SK-N-SH treated with all-trans-retinoic acid at 6 μM for 48 hours (cell line): ENCODE data around the gene MUSK.

Experiments used
- ATAC-seq: fragments of 200-7000 bp; cut with Tn5 transposase; 3 replicates; pipeline ENCODE4 v1.9.1; 2020; ENCODE audit warnings: mild to moderate bottlenecking, moderate library complexity
- ARNTL ChIP-seq: fragments of 450-650 bp; formaldehyde crosslinking; IDR thresholded peaks from 2 replicates; pipeline ENCODE4 v1.5.0; 2020; ENCODE audit warnings: low read depth, mild to moderate bottlenecking, moderate library complexity, borderline replicate concordance
- BACH2 ChIP-seq: fragments of 250-450 bp; sonication (Bioruptor Pico); IDR thresholded peaks from 2 replicates; pipeline ENCODE4 v1.9.0; 2021; ENCODE audit warnings: mild to moderate bottlenecking, borderline replicate concordance
- CREB5 ChIP-seq: fragments of 250-450 bp; sonication (Bioruptor Pico); IDR thresholded peaks from 2 replicates; pipeline ENCODE4 v1.5.1; 2020; ENCODE audit warnings: low read depth, mild to moderate bottlenecking, moderate library complexity
- CSDC2 ChIP-seq: fragments of 250-450 bp; sonication (Bioruptor Pico); IDR thresholded peaks from 2 replicates; pipeline ENCODE4 v1.5.0; 2020; ENCODE audit warnings: mild to moderate bottlenecking, moderate library complexity
- ESRRG ChIP-seq: fragments of 250-450 bp; sonication (Bioruptor Pico); IDR thresholded peaks from 2 replicates; pipeline ENCODE4 v1.6.1; 2021; ENCODE audit warnings: mild to moderate bottlenecking
- GLIS3 ChIP-seq: fragments of 250-450 bp; sonication (Bioruptor Pico); IDR thresholded peaks from 2 replicates; pipeline ENCODE4 v1.5.0; 2020; ENCODE audit warnings: mild to moderate bottlenecking, moderate library complexity
- ISL1 ChIP-seq: fragments of 250-450 bp; sonication (Bioruptor Pico); IDR thresholded peaks from 2 replicates; pipeline ENCODE4 v2.1.2; 2022; ENCODE audit warnings: mild to moderate bottlenecking, moderate library complexity
- OSR1 ChIP-seq: fragments of 250-450 bp; sonication (Bioruptor Pico); IDR thresholded peaks from 2 replicates; pipeline ENCODE4 v1.8.0; 2022; ENCODE audit warnings: moderate library complexity, mild to moderate bottlenecking, inconsistent platforms
- PATZ1 ChIP-seq: fragments of 250-450 bp; sonication (Bioruptor Pico); IDR thresholded peaks from 2 replicates; pipeline ENCODE4 v1.8.0; 2020; ENCODE audit warnings: mild to moderate bottlenecking, moderate library complexity, borderline replicate concordance
- PPARA ChIP-seq: fragments of 250-450 bp; sonication (Bioruptor Pico); IDR thresholded peaks from 2 replicates; pipeline ENCODE4 v1.5.0; 2020; ENCODE audit warnings: mild to moderate bottlenecking, borderline replicate concordance
- RARB ChIP-seq: fragments of 250-450 bp; sonication (Bioruptor Pico); IDR thresholded peaks from 2 replicates; pipeline ENCODE4 v1.8.0; 2021; ENCODE audit warnings: mild to moderate bottlenecking, moderate library complexity
- SNAI2 ChIP-seq: fragments of 250-450 bp; sonication (Bioruptor Pico); IDR thresholded peaks from 2 replicates; pipeline ENCODE4 v1.5.0; 2020; ENCODE audit warnings: mild to moderate bottlenecking, moderate library complexity
- TCF4 ChIP-seq: fragments of 250-450 bp; sonication (Bioruptor Pico); IDR thresholded peaks from 2 replicates; pipeline ENCODE4 v1.8.0; 2021; ENCODE audit warnings: mild to moderate bottlenecking, moderate library complexity, borderline replicate concordance
- TOX ChIP-seq: fragments of 250-450 bp; sonication (Bioruptor Pico); IDR thresholded peaks from 2 replicates; pipeline ENCODE4 v1.8.0; 2021; ENCODE audit warnings: mild to moderate bottlenecking, moderate library complexity, borderline replicate concordance
- TSHZ2 ChIP-seq: fragments of 250-450 bp; sonication (Bioruptor Pico); IDR thresholded peaks from 2 replicates; pipeline ENCODE4 v1.5.0; 2020; ENCODE audit warnings: mild to moderate bottlenecking, moderate library complexity
- ZC3H10 ChIP-seq: fragments of 250-450 bp; sonication (Bioruptor Pico); IDR thresholded peaks from 2 replicates; pipeline ENCODE4 v1.5.1; 2021; ENCODE audit warnings: mild to moderate bottlenecking, moderate library complexity
- ZFP3 ChIP-seq: fragments of 250-450 bp; sonication (Bioruptor Pico); IDR thresholded peaks from 2 replicates; pipeline ENCODE4 v1.5.0; 2020; ENCODE audit warnings: mild to moderate bottlenecking, moderate library complexity
- ZFP30 ChIP-seq: fragments of 450-650 bp; formaldehyde crosslinking; IDR thresholded peaks from 2 replicates; pipeline ENCODE4 v1.5.0; 2022; ENCODE audit warnings: mild to moderate bottlenecking, moderate library complexity
- ZNF565 ChIP-seq: fragments of 450-650 bp; formaldehyde crosslinking; conservative IDR thresholded peaks from 2 replicates; pipeline ENCODE4 v1.5.0; 2020; ENCODE audit warnings: low read depth, mild to moderate bottlenecking, moderate library complexity
- ZNF70 ChIP-seq: fragments of 450-650 bp; formaldehyde crosslinking; IDR thresholded peaks from 2 replicates; pipeline ENCODE4 v1.5.0; 2020; ENCODE audit warnings: mild to moderate bottlenecking, moderate library complexity
- ZNF8 ChIP-seq: fragments of 450-650 bp; formaldehyde crosslinking; IDR thresholded peaks from 2 replicates; pipeline ENCODE4 v1.5.0; 2020; ENCODE audit warnings: mild to moderate bottlenecking, moderate library complexity
- TF ChIP-seq, protein P1 (sequence below): fragments of 250-450 bp; sonication (Bioruptor Pico); IDR thresholded peaks from 2 replicates; pipeline ENCODE4 v1.5.1; 2021; ENCODE audit warnings: mild to moderate bottlenecking, moderate library complexity
- TF ChIP-seq, protein P2 (sequence below): fragments of 250-450 bp; sonication (Bioruptor Pico); IDR thresholded peaks from 2 replicates; pipeline ENCODE4 v1.8.0; 2021; ENCODE audit warnings: low read depth, mild to moderate bottlenecking, moderate library complexity, borderline replicate concordance

MUSK gene

DNA sequence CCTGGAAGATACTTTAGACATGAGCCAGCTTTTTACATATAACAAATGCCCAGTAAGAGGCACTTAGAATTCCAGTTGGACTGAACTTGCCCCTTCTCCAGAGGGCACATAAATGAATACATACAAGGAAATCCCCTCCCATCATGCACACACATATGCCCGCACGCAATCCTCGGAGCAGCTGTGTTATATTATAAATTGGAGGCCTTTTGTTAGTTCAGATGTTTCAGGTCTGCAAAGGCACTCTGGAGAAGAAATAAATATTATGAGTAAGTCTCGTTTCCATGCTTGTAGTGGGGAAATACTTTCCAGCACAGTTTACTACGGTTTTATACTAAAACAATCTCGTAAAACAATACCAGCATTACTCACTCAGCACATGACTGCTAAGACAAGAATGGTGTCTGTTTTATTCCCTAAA, 17.6 kb upstream of the MUSK start:
- TF ChIP-seq ZC3H10 (no peak), TCF4 (no peak), ZNF70 (CRISPR knock-in tag) (peak; percentile 93)
- ATAC-seq = peak; percentile 80

DNA sequence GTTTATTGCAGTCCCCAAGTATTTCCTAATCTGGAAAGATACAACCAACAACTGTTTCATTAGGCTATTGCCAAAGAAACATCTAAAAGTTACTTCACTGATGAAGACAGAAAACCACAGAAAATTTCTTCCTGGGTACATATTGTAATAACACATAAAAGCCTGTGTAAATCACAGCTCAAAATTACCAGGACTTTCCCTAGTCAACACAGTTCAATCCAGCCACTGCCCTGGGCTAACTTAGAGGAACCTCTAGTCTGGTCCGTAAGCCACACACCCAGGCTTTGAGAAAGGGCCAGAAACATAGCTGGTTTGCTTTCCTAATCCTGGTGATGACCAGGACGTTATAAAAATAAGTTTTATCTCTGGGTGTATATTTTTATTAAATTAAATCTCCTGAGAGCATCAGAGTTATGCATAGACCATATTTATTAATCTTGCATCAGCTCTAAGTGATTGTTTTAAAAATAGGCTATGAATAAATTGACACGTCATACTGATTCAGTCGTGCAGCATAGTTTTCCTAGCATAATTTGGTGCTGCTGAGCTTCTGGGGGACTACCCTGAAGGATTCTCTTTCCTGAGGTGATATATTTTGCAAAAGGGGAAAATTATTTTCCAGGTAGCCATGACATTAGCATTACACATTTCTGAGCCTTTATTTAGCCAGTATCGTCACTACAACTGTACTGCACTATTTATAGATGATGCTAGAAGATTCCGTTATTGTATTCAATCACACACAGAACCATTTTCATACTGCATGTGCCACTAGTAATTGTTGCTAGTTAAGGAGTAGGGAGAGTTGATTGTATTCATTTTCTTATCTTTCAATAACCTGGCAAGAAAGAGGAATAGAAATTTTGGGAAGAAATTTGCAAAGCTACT, 12.6 kb upstream of the MUSK start:
- no peak for ATAC-seq
- no peak for TF ChIP-seq TCF4
- TF ChIP-seq ESRRG (CRISPR knock-in tag) = no peak
- no peak for TF ChIP-seq ZNF70 (CRISPR knock-in tag)
- TF ChIP-seq PATZ1 (CRISPR knock-in tag) = no peak

GRCh38 chr9:110659891-110660541, 8.6 kb upstream of the MUSK start:
- TF ChIP-seq ZNF565 (CRISPR knock-in tag) (no peak), CSDC2 (CRISPR knock-in tag) (no peak), ARNTL (no peak), SNAI2 (no peak), RARB (CRISPR knock-in tag) (peak; percentile 92), ISL1 (CRISPR knock-in tag) (peak; percentile 95), ZNF8 (CRISPR knock-in tag) (peak; percentile 26; the same call in 1 of the 2 replicates), PATZ1 (CRISPR knock-in tag) (peak; percentile 77), TSHZ2 (CRISPR knock-in tag) (peak; percentile 74; the same call in 1 of the 2 replicates), ZFP3 (0 out of 2 replicates have a peak, but pooled peaks have one; percentile 15), ZFP30 (CRISPR knock-in tag) (no peak), TCF4 (peak; percentile 79; the same call in 1 of the 2 replicates), ZNF70 (CRISPR knock-in tag) (no peak), CREB5 (peak; percentile 57; the same call in 1 of the 2 replicates), TOX (CRISPR knock-in tag) (peak; percentile 92), PPARA (no peak), ZC3H10 (no peak), ESRRG (CRISPR knock-in tag) (no peak; the same call in 1 of the 2 replicates), GLIS3 (peak; percentile 75; the same call in 1 of the 2 replicates), BACH2 (CRISPR knock-in tag) (no peak), OSR1 (CRISPR knock-in tag) (no peak)
- TF ChIP-seq, protein P1, sequence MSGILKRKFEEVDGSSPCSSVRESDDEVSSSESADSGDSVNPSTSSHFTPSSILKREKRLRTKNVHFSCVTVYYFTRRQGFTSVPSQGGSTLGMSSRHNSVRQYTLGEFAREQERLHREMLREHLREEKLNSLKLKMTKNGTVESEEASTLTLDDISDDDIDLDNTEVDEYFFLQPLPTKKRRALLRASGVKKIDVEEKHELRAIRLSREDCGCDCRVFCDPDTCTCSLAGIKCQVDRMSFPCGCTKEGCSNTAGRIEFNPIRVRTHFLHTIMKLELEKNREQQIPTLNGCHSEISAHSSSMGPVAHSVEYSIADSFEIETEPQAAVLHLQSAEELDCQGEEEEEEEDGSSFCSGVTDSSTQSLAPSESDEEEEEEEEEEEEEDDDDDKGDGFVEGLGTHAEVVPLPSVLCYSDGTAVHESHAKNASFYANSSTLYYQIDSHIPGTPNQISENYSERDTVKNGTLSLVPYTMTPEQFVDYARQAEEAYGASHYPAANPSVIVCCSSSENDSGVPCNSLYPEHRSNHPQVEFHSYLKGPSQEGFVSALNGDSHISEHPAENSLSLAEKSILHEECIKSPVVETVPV = no peak; the same call in 1 of the 2 replicates
- TF ChIP-seq, protein P2, sequence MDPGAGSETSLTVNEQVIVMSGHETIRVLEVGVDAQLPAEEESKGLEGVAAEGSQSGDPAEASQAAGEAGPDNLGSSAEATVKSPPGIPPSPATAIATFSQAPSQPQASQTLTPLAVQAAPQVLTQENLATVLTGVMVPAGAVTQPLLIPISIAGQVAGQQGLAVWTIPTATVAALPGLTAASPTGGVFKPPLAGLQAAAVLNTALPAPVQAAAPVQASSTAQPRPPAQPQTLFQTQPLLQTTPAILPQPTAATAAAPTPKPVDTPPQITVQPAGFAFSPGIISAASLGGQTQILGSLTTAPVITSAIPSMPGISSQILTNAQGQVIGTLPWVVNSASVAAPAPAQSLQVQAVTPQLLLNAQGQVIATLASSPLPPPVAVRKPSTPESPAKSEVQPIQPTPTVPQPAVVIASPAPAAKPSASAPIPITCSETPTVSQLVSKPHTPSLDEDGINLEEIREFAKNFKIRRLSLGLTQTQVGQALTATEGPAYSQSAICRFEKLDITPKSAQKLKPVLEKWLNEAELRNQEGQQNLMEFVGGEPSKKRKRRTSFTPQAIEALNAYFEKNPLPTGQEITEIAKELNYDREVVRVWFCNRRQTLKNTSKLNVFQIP (CRISPR knock-in tag) = peak; percentile 95
- peak; percentile 95 for ATAC-seq
